HG03066 (cell line): ENCODE results near the gene PRPF31.
A peak's percentile ranks its signal among the peaks of the same experiment; 100 is the strongest.

Source experiments
- ATAC-seq: cut with Tn5 transposase; IDR thresholded peaks from one replicate; pipeline ENCODE4 v1.9.1; 2021; ENCODE audit warnings: low read depth; ENCODE audit not compliant: unreplicated experiment

PRPF31 gene

DNA sequence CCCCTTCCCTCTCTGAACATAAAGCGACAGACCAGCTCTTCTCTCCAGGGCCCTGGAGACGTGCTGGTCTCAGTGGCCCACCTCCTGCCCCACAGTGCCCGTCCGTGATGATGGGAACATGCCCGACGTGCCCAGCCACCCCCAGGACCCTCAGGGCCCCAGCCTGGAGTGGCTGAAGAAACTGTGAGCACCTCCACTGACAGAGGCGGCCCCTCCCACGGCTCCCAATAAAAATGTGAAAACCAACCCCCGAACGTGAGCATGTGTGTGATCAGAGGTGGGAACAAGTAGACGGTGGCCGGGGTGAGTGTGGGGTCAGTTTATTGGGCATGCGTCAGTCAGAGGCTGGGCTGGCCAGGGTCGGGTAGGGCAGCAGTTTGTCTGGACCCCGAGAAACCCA, 8.8 kb upstream of the PRPF31 start:
- no peak for ATAC-seq

DNA sequence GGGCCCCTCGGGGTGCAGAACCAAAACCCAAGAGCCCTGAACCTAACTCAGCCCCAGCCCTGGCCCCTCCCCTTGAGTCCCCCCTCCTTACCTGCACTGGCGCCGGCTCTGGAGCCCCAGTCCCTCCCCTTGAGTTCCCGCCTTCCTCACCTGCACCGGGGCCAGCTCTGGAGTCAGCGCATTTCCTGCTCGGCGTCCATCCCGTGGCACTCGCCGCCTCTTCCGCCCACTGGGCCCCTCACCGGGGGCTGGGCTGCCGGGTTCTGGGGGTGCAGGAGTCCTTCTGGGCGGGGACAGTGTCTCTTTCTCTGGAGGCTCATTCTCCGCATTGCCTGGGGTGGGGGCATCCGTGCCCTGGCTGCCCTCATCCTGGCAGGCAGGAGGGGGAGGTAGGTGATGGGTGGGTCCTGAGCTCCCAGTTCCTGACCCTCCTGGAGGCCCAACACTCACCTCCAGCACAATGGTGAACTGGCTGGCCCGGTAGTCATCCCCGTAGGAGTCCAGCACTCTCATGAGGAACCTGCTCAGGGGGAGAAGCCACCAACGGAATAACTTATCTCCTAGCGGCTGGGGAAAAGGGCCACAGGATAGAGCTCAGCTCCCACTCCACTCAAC, 7.6 kb upstream of the PRPF31 start:
- no peak for ATAC-seq

DNA sequence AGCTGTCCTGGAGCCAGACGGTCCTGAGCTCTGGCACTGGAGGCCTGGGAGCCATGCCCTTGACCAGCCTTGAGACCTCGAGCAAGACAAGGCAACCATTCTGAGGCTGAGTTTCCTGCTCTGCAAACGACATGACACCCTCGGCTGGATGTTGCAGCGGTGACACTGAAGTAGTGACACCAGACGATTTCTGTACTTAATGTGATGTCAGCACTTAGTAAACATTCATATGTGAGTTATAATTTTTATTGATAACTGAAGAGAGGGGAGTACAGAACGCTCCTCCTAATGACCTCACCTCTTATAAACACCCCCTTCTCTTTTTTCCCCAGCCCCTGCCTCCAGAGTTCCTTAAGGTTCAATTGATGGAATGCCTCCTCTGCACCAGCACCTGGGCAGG, 7.1 kb upstream of the PRPF31 start:
- ATAC-seq: no peak

DNA sequence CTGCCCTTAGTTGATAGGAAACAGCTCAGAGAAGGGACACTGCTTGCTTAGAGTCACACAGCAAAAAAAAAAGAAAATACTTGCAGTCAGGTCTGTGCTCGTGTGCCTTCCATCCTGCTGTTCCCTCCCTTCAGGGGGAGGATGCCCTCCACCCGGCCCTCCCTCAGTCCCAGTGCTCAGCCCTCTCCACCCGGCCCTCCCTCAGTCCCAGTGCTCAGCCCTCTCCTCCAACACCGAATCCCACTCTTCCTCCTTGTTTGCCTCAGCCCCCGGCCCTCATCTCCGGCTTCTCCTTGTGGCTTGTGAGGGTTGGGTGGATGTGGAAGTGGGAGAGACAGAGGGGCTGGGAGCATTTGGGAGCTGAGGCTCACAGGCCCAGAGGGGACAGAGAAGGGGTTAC, 5.9 kb upstream of the PRPF31 start:
- no peak for ATAC-seq

DNA sequence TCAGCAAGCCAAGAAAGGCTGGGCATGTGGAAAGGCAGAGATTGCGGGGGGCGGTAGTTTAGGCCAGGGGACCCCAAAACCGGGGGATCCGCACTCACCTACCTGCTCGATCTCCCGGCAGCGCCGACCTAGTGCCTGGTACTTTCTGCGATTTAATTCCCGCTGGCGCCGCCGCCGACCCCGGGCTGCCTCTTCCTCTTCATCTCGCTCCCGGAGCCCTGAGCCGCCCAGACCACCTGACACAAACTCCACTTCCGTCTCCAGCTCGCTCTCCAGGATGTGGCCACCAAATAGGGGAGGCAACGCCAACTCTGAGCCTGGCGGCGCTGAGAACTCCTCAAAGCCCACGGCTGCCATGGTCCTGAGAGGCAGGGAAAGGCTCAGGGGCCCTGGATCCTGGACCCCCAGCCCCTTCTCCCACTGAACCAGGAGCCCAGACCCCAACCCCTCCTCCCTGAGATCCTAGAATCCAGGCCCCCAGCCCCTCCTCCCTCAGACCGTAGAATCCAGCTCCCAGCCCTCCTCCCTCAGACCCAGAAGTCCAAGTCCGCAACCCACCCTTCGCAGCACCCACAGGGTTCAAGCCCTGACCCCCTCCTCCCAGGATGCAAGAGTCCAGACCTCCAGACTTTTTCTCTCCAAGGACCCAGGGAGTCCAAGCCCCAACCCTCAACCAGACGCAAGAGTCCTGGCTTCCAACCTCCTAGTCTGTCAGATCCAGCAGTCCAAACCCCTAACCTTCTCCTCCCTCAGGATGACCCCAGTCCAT, 1.0 kb upstream of the PRPF31 start:
- peak; percentile 14 for ATAC-seq

DNA sequence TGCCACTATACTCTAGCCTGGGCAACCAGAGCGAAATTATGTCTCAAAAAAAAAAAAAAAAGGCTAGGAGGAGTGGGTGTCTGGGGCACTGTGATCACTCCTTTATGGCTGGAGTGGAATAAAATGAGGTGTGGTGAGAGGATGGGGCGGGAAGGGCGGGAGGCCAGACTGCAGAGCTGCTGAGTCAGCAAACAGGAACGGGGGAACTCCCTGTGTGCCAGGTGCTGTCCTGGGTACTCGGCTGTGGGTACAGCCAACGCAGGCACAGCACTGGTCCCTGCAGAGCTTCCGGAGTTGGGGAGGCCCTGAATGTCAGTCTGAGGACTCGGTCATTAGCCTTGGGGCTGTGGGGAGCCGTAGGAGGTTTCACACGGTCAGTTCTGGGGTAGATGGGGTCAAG, 5.7 kb downstream of the PRPF31 start:
- ATAC-seq: no peak

DNA sequence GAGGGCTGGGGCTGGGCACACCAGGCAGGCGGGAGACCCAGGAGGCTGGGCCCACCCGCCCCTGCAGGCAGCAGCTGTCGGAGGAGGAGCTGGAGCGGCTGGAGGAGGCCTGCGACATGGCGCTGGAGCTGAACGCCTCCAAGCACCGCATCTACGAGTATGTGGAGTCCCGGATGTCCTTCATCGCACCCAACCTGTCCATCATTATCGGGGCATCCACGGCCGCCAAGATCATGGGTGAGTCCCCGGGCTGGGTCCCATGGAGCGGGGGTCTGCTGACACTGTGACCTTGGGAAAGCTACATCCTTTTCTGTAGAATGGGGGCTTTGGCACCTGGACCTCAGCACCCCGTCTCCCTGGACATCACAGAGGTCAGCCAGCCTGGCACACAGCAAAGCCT, 8.1 kb downstream of the PRPF31 start:
- ATAC-seq: no peak

DNA sequence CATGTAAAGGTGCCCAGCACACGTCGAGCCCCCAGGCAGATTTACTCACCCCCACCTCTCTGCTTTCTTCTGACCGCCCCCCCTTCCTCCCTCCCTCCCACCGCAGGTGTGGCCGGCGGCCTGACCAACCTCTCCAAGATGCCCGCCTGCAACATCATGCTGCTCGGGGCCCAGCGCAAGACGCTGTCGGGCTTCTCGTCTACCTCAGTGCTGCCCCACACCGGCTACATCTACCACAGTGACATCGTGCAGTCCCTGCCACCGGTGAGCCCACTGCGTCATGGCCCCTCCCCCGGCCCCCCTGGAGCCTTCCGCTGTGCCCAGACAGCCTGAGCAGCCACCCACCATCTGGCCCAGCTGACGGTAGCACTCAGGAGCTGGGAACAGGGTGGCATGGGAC, 8.8 kb downstream of the PRPF31 start:
- ATAC-seq: no peak

DNA sequence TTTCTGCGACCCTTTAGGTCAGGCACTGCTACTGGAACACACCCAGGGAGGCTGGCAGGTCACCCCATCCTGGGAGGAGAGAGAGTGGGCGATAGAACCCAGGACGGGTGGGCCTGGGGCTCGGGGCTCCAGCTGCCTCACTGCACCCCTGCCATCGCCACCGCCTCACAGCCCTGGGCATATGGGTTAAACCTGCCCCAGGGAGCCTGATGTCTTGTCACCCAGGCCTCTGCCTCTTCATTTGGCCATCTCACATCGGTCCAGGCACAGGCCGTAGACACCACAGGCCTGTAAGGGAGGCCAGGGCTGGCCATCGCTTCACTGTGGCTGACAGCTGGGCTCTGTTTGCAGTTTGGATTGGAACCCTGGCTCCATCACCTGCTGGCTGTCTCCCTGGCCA, 10.2 kb downstream of the PRPF31 start:
- ATAC-seq: no peak

DNA sequence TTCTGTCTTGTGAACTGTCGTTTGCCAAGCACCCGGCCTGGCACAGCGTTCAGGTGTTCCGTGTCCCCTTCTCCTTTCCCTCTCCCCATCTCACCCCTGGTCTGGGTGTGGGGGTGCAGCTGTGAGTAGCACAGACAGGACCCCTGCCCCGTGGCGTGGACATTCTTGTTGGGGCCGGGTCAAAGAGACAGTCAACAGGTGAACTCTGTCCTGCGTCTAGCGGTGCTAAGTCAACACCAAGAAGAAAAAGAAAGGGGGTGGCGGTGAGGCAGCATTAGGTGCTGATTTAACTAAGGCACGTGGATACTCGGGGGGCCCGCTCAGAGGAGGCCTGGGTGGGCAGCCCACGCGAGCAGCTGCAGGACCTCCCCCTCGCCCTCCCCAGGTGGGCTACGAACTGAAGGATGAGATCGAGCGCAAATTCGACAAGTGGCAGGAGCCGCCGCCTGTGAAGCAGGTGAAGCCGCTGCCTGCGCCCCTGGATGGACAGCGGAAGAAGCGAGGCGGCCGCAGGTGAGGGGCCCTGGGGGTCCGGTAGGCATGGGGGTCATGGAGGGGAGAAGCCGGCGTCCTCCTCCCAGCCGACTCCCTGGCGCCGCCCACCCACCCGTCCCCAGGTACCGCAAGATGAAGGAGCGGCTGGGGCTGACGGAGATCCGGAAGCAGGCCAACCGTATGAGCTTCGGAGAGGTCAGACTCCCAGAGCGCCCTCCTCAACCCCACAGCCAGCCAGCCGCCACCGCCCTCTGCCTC, 12.3 kb downstream of the PRPF31 start:
- ATAC-seq: no peak

DNA sequence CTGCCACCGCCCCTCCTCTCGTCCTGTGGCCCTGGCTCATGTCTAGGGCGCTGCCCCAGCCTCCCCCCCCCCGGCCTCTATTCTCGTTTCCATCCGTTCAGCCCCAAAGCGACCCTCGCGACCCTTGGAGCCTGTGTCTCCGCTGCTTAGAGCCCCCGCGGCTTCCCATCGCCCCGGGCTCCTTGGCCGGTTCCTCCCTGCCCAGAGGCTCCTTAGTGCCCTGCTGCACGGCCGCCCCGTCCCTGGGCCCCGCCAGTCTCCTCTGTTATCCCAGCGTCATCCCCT, 12.8 kb downstream of the PRPF31 start:
- no peak for ATAC-seq

DNA sequence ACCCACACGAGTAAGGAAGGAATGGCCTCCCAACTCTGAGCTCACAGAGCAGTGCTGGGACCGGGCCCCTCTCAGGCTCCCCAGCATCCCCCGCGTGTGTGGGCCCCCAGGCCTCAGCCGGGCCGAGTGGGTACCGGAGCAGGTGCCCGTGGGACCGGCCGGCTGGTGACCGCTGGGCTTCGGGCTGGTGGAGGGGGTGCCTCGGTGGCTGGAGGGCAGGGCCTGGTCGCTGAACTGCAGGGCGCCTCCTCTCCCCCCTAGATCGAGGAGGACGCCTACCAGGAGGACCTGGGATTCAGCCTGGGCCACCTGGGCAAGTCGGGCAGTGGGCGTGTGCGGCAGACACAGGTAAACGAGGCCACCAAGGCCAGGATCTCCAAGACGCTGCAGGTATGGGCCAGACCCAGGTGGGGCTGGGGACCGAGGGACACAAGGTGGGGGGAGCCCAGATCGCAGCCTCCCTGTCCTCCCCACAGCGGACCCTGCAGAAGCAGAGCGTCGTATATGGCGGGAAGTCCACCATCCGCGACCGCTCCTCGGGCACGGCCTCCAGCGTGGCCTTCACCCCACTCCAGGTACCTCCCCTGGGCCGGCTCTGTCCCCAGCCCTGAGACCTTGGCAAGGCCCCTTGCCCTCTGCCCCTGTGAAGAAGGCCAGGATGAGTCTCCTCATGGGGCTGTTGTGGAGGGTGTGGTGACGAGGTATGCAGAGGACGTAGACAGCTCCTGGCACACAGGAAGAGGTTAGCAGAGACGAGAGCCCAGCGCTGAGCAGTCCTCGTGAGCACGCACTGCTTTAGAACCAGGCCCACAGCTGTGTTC, 13.5 kb downstream of the PRPF31 start:
- ATAC-seq: no peak

DNA sequence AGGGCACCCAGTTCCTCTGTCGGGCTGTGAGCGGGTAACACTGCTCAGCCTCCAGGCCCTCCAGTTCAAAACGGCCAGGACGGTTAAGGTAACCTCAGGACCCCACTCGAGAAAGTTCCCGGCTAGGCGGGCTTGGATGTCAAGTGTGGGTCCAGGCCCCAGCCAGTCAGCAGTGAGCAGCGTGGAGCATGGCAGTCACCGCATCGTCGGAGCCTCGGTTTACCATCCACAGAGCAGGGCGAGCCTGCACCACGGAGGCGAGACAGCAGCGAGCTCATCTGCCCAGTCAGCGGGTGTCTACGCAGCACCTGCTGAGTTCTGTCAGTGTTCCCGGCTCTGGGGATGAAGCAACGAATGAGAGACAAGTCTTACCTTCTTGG, 14.1 kb downstream of the PRPF31 start:
- ATAC-seq: no peak

DNA sequence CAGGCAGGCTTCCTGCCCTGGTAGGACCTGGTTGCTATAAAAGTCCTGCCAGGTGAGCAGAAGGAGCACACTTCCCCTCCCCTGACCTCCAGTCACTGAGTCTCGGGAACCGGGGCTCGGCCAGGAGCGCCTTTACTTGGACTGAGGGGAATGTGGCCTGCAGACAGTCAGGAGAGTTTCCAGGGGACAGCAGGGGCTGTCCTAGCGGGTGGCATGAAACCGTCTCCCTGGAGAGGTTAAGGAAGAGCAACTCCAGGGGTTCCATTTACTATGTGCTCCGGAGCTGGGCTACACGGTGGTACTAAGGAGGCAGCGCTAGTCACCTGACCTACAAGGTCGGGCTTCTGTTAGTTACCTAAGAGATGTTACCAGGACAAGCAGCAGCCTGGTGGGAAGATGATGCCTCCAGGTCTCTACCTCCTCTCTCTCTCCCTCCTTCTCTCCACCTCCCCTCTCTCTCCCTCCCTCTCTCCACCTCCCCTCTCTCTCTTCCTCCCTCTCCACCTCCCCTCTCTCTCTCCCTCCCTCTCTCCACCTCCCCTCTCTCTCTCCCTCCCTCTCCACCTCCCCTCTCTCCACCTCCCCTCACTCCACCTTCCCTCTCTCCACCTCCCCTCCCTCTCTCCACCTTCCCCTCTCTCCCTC, 17.9 kb downstream of the PRPF31 start:
- no peak for ATAC-seq

DNA sequence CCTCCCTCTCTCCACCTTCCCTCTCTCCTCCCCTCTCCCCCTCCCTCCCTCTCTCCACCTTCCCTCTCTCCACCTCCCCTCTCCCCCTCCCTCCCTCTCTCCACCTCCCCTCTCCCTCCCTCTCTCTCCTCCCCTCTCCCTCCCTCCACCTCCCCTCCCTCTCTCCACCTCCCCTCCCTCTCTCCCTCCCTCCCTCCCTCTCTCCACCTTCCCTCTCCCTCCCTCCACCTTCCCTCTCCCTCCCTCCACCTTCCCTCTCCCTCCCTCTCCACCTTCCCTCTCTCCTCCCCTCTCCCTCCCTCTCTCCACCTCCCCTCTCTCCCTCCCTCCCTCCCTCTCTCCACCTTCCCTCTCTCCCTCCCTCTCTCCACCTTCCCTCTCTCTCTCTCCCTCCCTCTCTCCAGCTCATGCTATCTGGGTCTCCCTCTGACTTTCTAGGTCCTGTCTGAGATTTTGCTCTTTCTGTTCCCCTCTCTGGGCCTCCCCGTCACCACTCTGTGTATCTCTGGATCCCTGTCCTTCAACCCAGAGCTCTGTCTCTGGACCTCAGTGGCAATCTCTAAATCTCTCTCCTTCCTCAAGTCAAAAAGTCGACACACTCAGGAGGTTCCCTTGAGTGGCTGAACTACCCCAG, 18.5 kb downstream of the PRPF31 start:
- ATAC-seq: no peak

DNA sequence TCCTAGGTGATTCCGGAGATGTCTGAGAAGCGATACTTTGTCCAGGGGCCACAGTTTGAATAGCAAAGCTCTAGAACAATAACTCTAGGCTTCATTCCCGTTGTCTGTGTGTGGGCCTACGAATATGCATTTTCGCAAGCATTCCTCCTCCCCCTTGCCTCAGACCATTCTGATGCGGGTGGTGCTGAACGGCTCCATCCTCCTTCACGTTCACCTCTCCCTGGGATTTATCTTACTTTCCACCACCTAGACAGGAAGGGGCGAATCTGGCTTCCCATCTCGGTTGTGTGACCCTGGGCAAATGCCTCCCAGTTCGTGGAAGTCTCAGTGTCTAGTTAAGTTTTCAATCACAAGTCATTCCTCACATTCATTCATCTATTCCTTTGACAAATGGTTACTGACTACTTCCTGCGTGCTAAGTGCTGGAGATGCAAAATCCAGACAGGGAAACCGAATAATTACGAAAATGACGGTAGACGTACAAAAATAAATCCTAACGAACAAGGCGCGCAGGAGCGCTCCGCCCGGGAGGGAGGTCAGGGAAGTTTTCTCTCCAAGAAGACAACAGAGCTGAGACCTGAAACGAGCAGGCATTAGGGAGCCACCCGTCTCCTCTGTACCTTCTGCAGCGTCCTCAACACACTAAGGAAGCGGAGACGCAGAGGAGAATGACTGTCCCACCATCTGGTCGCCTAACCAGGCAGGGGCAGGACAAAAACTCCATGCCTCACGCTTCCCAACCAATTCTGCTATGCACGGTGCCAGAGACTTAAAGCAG, 20.7 kb downstream of the PRPF31 start:
- ATAC-seq: no peak

DNA sequence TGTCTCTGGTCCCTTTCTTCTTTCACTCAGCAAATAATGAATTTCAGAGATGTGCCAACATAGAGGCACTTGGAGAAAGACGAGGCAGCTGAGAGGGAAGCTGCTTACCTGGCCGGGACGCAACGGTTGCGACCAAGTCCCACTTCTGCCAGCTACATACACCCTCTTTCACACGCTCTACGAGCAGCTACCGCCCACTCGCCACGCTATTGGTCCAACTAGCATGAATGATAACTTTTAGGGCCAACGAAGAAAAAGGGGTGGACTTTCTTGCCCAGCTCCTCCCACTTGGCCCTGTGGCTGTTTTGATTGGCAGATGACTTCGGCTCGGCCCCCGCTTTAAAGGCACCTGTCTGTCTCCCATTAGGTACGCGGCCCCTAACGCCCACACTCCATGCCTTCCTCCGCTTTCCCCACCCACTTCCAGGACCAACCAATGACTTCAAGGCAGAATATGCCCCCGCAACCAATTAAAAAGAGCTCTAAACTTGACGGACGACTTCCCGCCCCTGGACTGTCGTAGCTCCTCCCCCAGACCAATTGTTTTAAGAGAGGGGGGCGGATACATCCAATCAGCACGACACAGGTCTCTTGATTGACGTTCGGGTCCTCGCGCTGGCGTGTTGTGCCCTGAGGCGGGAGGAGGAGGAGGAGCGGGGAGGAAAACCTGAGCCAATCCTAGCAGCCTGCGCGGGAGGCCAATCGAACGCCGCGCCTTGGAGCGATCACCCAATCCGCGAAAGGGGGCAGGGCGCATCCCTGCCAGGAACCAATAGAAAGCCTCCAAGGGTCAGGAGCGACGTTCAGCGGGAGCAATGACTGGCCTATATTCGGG, 21.5 kb downstream of the PRPF31 start:
- peak; percentile 73 for ATAC-seq

DNA sequence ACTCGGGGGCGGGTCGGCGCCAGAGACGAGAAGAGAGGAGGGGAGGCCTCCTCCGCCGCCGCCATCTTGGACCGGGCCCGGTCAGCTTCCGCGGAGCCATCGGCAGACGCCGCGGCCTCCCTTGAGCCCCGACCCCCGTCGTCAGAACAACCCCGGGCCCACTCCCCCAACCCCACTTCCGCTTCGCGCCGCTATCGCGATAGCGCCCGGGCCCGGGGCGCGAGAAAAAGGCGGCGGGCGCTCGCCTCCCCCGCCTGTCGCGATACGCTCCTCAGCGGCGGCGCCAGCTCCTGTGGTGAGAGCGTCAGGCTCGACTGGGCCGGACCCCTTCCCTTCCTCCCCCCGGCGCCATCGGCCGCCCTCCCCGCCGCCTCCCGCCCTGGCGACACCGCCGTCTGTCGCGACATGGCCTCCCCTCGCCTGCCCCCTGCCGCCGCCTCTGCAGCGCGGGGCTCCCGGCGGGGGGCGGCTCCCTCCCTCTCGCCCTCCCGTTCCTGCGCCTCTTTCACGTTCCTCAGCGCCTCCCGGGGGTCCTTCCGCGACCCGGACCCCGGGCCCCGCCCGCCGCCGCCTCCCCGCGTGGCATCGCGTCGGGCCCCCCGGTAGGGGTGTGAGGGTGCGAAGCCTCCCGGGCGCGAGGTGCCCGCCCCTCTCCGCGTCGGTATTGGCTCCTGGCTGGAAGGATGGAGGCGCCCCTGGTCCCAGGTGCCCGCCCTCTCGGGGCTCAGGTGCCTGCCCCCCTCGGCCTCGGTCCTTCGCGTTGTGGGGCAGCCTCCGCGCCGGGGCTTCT, 22.3 kb downstream of the PRPF31 start, which contains the start of gene CNOT3:
CNOT3 (plus strand) TSS at position 64 of the 790 bp plus-strand sequence. CDS start 5,217 bp downstream, outside the sequence.
- ATAC-seq: no peak
